ENCODE data around the gene TFDP1.

DNA sequence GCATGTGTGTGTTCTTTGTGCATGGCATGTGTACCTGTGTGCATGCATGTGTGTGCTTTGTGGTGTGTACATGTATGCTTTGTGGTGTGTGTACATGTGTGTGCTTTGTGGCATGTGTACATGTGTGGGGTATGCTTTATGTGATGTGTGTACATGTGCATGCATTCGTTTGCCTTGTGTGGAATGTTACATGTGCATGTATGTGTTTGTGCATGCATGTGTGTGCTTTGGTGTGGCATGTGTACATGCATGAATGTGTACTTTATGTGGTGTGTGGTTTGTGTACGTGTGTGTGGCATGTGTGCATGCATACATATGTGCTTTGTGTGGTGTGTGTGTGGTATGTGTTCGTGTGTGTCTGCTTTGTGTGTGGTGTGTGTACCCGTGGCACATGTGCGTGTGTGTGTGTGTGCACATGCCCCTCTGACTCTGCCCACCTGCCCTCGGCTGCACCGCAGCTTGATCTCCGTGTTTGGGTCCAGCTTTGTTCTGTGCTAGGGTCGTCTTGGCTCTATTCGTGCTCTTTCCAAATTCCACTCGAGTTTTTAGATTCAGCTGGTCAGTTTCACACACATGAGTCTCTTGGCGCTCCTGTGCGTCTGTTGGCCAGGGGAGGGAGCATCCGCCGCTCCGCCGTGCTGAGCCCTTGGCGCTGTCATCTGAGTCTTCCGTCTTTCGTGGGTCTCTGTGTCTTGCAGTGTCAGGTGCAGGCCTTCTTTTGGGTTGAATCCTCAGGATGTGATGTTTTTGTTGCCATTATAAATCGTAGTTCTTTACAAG lies 46.5 kb upstream of the TFDP1 start:
- TF ChIP-seq POLR2A (IDR thresholded peaks at IDR 0.05) = no peak
- TF ChIP-seq, protein P1, sequence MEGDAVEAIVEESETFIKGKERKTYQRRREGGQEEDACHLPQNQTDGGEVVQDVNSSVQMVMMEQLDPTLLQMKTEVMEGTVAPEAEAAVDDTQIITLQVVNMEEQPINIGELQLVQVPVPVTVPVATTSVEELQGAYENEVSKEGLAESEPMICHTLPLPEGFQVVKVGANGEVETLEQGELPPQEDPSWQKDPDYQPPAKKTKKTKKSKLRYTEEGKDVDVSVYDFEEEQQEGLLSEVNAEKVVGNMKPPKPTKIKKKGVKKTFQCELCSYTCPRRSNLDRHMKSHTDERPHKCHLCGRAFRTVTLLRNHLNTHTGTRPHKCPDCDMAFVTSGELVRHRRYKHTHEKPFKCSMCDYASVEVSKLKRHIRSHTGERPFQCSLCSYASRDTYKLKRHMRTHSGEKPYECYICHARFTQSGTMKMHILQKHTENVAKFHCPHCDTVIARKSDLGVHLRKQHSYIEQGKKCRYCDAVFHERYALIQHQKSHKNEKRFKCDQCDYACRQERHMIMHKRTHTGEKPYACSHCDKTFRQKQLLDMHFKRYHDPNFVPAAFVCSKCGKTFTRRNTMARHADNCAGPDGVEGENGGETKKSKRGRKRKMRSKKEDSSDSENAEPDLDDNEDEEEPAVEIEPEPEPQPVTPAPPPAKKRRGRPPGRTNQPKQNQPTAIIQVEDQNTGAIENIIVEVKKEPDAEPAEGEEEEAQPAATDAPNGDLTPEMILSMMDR (IDR thresholded peaks at IDR 0.05) = no peak
